ENCODE results near the gene PPIP5K2.

DNA sequence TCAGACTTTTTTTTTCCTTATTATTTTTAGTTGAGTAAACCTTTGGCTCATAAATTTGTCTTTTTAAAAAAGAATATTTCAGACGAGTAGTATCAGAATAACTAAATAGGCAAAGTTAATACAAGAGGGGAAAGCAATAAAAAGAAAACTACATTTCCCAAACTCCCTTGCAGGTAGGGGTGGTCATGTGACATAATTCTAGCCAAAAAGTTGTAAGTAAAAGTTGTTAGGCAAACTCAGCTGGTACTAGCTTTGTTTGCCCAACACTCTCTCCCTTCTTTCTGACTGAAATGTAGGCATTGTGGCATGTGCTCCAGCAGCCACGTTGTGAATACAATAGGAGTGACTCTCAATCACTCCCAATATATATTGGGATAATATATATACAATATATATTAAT, 21.1 kb upstream of the PPIP5K2 start:
- no peak for TF ChIP-seq EZH2 (IDR thresholded peaks at IDR 0.05; ENCODE audit: low read length, unreplicated experiment)
- TF ChIP-seq, protein P1, sequence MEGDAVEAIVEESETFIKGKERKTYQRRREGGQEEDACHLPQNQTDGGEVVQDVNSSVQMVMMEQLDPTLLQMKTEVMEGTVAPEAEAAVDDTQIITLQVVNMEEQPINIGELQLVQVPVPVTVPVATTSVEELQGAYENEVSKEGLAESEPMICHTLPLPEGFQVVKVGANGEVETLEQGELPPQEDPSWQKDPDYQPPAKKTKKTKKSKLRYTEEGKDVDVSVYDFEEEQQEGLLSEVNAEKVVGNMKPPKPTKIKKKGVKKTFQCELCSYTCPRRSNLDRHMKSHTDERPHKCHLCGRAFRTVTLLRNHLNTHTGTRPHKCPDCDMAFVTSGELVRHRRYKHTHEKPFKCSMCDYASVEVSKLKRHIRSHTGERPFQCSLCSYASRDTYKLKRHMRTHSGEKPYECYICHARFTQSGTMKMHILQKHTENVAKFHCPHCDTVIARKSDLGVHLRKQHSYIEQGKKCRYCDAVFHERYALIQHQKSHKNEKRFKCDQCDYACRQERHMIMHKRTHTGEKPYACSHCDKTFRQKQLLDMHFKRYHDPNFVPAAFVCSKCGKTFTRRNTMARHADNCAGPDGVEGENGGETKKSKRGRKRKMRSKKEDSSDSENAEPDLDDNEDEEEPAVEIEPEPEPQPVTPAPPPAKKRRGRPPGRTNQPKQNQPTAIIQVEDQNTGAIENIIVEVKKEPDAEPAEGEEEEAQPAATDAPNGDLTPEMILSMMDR (conservative IDR thresholded peaks at IDR 0.05; ENCODE audit: low read depth, low read length) = no peak

All from PC-3 (cell line).